ENCODE measurements around the gene ARHGAP33.
"Not testable (repeated sequence)": the region's sequence is repeated elsewhere in the genome, so short reads cannot be mapped to it uniquely, and the experiment has no call there.

ARHGAP33 gene

GRCh38 chr19:35792312-35792711 is 16.9 kb downstream of the ARHGAP33 start:
- DNase-seq (ENCODE audit: low read depth in 2 of 2): no peak

DNA sequence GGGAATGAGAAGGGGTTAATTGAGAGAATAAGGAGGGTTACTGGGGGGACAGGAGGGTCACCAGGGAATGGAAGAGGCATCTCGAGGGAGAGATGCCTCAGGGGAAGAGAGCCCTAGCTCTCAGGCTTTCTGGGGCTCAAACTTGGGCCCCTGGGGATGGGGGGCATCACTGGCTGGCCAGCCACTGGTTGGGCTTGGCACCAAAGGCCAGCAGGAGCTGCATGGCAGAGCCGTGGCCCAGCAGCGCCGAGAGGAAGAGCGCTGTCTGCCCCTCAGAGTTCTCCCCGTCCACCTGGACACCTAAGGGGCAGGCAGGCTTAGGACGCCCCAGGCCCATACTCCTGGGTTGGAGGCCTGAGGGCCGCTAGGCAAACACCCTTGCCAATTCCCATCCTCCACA is 17.5 kb downstream of the ARHGAP33 start:
- DNase-seq (ENCODE audit: low read depth in 2 of 2): no peak

GRCh38 chr19:35793381-35794165 is 18.2 kb downstream of the ARHGAP33 start:
- DNase-seq (ENCODE audit: low read depth in 2 of 2): no peak

DNA sequence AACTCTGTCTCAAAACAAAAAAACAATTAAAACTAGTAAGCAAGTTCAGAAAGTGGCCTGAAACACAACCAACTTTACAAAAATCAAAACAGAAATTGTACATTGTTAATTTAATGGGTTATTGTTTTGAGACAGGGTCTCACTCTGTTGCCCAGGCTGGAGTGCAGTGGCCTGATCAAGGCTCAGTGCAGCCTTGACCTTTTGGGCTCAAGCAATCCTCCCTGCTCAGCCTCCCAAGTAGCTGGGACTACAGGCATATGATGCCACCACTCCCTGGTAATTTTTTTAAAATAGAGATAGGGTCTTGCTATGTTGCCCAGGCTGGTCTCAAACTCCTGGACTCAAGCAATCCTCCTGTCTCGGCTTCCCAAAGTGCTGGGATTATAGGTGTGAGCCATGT is 20.2 kb downstream of the ARHGAP33 start:
- not testable (repeated sequence) for DNase-seq (ENCODE audit: low read depth in 2 of 2)

DNA sequence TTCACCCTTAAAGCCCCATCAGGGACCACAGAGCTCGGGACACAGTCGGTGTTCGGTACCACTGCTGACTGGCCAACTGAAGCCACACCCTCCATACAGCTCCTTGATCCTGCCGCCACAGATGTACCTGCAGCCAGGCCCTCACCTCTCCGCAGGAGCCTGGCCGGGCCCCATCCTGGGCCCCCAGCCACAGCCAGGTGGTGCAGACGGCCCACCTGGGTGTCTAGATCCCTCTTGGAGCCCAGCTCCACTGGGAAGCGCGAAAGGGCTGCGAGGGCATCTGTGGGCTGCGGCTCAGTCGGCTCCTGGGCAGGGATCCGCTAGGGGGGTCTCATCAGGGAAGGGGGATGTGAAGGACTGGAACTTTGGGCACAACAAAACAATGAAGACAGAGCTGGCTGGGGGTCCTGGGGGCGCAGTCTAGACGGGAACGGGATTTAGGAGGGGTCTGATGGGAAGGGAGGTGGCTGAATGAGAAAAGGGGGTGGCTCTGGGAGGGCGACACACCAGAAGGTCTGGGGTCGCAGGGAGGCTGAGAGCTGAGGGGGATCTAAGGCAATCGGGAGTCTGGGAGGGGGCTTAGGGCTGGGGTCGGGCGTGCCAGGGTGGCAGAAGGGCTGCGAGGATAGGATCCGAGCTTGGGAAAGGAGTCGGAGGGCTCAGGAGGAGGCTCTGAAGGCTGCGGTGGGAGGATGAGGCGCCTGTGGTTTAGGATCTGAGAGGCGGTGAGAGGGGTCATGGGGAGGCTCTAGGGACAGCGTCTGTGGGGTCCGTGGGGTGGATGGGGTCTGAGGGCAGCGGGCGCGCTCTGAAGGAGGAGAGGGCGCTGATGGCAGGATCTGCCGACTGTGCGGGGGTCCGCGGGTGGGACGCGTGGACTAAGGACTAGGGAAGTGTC is 21.5 kb downstream of the ARHGAP33 start:
- DNase-seq (ENCODE audit: low read depth in 2 of 2): no peak

GRCh38 chr19:35797663-35798062 is 22.3 kb downstream of the ARHGAP33 start:
- no peak for DNase-seq (ENCODE audit: low read depth in 2 of 2)

DNA sequence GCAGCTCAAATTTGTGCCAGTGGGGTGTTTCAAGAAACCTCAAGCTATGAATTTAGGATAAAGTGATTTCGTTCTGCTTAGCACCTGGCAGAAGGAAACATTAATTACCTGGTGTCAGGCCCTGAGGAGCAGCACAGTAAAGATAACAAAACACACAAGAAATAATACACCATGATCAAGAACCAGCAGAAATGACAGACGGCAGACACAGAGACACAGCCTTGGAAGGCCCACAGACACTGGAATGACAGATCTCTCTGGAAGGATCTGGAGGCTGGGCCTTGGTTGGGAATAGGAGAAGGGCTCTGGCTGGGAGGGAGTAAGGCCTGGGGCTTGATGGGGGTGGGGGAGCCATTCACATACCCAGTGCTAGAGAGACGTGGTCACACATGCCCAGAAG is 26.5 kb downstream of the ARHGAP33 start:
- DNase-seq (ENCODE audit: low read depth in 2 of 2): no peak

DNA sequence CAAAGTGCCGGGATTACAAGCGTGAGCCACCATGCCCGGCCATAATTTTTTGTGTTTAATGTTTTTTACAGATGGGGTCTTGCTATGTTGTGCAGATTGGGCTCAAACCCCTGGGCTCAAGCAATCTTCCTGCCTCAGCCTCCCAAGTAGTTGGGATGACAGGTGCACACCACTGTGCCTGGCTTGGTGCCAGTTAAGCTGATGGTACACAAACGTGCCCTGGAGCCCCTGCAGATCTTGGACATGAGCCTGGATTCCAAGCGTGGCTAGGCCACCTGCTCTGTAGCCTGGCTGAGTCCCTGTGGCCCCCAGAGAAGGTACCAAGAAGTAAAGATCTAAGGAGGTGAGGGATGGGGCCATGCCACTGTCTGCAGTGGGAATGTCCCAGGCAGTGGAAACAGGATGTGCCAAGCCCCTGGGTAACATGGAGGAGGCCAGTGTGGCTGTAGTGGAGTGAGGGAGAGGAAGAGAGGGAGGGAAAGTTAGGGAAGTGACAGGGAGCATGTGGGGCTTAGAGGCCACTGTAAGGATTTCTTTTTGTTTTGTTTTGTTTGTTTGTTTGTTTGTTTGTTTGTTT is 30.2 kb downstream of the ARHGAP33 start:
- DNase-seq (ENCODE audit: low read depth in 2 of 2): no peak

- DNase-seq (ENCODE audit: low read depth in 2 of 2): no peak
Observed at GRCh38 chr19:35806597-35806996, 31.2 kb downstream of the ARHGAP33 start.

- no peak for DNase-seq (ENCODE audit: low read depth in 2 of 2)
Observed at GRCh38 chr19:35807633-35808032, 32.3 kb downstream of the ARHGAP33 start.

- no peak for DNase-seq (ENCODE audit: low read depth in 2 of 2)
Observed at GRCh38 chr19:35811317-35812219, 36.2 kb downstream of the ARHGAP33 start.

DNA sequence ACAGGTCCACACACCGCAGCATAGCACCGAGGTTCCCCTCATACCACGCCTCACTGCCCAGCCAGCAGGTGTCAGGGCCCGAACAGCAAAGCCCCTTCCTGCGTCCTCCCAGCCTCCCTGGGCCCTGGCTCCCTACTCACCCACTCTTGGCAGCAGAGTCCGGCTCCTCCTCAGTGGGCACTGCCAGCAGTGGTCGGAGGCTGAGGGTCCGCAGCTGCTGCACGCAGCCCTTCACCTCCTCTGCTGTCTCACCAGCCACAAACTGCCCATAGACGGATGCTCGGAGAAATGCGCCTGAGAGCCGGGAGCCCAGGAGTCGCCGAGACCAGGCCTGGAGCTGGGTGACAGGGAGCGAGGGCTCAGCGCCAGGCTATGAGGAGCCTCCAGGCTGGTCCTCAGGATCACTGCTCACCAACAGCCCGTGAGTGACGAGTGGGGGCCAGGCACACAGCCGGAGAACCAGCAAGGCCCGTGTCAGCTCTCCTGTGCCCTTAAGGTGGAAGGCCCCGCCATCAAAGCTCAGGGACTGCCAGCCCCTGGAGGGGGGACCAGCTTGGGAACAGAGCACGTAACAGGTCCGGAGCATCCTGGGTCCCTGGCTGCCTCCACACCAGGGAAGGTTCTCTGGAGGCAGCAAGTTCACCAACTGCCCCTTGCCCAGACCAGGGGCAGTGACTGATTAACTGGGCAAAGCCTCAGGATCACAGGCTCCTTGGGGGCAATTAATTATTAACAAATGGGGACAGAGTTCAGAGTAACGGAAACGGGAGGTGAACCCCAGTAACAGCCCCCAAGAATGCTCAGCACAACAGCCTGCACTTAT is 37.1 kb downstream of the ARHGAP33 start, which contains the start of gene PRODH2:
TSS of gene PRODH2 (minus strand) at position 626 of the 823 bp plus-strand sequence. CDS start at position 586, 40 bp downstream.
- DNase-seq (ENCODE audit: low read depth in 2 of 2): no peak

DNA sequence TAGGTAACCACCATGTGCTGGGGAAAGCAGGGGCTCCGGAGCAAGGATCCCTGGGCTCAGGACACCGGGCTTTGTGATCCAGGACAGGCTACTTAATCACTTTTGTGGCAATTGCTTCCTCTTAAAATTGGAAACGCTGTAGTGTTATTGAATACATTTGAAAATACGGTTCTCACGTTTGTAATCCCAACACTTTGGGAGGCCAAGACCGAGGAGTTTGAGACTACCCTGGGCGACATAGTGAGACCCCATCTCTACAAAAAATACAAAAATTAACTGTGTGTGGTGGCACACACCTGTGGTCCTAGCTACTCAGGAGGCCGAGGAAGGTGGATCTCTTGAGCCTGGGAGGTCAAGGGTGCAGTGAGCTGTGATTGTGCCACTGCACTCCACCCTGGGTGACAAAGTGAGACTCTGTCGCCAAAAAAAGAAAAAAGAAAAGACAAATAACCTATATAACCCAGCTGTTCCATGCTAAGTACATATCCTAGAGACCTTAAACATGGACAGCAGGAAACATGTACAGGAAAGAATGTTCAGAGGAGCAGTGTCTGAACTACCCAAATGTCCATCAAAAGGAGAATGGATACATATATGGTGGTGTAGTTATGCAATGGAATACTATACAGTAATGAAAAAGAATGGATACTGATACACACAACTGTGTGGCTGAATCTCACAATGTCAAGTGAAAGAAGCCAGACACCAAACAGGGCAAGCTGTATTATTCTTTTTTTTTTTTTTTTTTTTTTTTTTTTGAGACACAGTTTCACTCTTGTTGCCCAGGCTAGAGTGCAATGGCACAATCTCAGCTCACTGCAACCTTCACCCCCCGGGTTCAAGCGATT is 37.9 kb downstream of the ARHGAP33 start:
- DNase-seq (ENCODE audit: low read depth in 2 of 2): no peak

DNA sequence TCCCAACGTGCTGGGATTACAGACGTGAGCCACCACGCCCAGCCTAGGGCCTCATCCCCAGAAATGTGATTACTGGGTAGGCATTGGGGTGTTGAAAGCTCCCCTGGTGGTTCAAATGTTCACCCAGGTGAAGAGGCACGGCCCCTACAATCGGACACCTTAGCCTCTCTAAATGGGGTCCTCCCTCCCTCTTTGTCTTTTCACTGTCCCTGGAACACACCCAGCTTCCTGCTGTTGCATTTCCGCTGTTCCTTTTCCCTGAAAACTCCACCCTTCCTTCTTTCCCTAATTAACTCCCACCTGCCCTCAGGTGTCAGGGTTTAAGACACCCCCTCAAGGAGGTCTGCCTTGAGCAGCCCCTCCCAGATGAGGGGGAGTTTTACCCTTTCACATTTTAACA is 40.9 kb downstream of the ARHGAP33 start:
- DNase-seq (ENCODE audit: low read depth in 2 of 2): no peak

DNA sequence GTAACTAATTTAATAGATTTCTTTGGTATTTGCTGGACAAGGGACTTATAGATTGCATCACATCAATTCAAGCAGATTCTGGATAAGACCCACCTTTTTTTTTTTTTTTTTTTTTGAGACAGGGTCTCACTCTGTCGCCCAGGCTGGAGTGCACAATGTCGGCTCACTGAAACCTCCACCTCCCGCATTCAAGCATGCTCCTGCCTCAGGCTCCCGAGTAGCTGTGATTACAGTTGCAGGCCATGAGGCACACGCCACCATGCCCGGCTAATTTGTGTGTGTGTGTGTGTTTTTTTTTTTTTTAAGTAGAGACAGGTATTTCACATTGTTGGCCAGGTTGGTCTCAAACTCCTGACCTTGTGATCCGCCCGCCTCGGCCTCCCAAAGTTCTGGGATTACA is 41.5 kb downstream of the ARHGAP33 start:
- no peak for DNase-seq (ENCODE audit: low read depth in 2 of 2)

- no peak for DNase-seq (ENCODE audit: low read depth in 2 of 2)
Observed at GRCh38 chr19:35818445-35818844, 43.1 kb downstream of the ARHGAP33 start.

GRCh38 chr19:35822579-35822978 is 47.2 kb downstream of the ARHGAP33 start:
- DNase-seq (ENCODE audit: low read depth in 2 of 2): no peak

- no peak for DNase-seq (ENCODE audit: low read depth in 2 of 2)
Observed at GRCh38 chr19:35824150-35824549, 48.8 kb downstream of the ARHGAP33 start.

- DNase-seq (ENCODE audit: low read depth in 2 of 2): peak; percentile 28 to 30
Observed at GRCh38 chr19:35828692-35829301, 53.4 kb downstream of the ARHGAP33 start.

Measured in fibroblast of skin of left quadriceps (primary cell).